GM18502 (cell line): ENCODE results near the gene SIN3B.
"Not testable (repeated sequence)": the region's sequence is repeated elsewhere in the genome, so short reads cannot be mapped to it uniquely, and the experiment has no call there.

Experiments
- ATAC-seq: cut with Tn5 transposase; IDR thresholded peaks from one replicate; pipeline ENCODE4 v1.9.1; 2021; ENCODE audit warnings: mild to moderate bottlenecking; ENCODE audit not compliant: unreplicated experiment, poor library complexity

SIN3B gene

GRCh38 chr19:16829010-16829821 lies at the start of gene SIN3B:
TSS of gene SIN3B (plus strand) at chr19:16829398. CDS start at chr19:16829421, 23 bp downstream.
- peak; percentile 75 for ATAC-seq

- ATAC-seq = no peak
These were observed 49.5 kb upstream of the SIN3B start for GRCh38 chr19:16779539-16780163.

GRCh38 chr19:16782719-16783118 lies 46.5 kb upstream of the SIN3B start:
- no peak for ATAC-seq

- ATAC-seq = no peak
These were observed 40.7 kb upstream of the SIN3B start for GRCh38 chr19:16788479-16788878.

- ATAC-seq = no peak
These were observed 40.0 kb upstream of the SIN3B start for GRCh38 chr19:16789238-16789637.

GRCh38 chr19:16790051-16790450 lies 39.1 kb upstream of the SIN3B start:
- ATAC-seq = no peak

- ATAC-seq = no peak
These were observed 37.3 kb upstream of the SIN3B start for GRCh38 chr19:16791942-16792341.

GRCh38 chr19:16794456-16795441 lies 34.4 kb upstream of the SIN3B start:
- no peak for ATAC-seq

GRCh38 chr19:16795731-16796130 lies 33.5 kb upstream of the SIN3B start:
- ATAC-seq = no peak

GRCh38 chr19:16797876-16798275 lies 31.3 kb upstream of the SIN3B start:
- no peak for ATAC-seq

- not testable (repeated sequence) for ATAC-seq
These were observed 30.9 kb upstream of the SIN3B start for GRCh38 chr19:16798326-16798725.

- no peak for ATAC-seq
These were observed 29.5 kb upstream of the SIN3B start for GRCh38 chr19:16799740-16800139.

GRCh38 chr19:16801600-16802013 lies 27.6 kb upstream of the SIN3B start:
- ATAC-seq = no peak

GRCh38 chr19:16804176-16804575 lies 25.0 kb upstream of the SIN3B start:
- ATAC-seq = no peak

- ATAC-seq = no peak
These were observed 21.5 kb upstream of the SIN3B start for GRCh38 chr19:16807549-16808284.

- no peak for ATAC-seq
These were observed 14.6 kb upstream of the SIN3B start for GRCh38 chr19:16814526-16815100.

GRCh38 chr19:16820056-16820455 lies 9.1 kb upstream of the SIN3B start:
- ATAC-seq = no peak

GRCh38 chr19:16821081-16821480 lies 8.1 kb upstream of the SIN3B start:
- ATAC-seq = no peak

- ATAC-seq = no peak
These were observed 6.5 kb upstream of the SIN3B start for GRCh38 chr19:16822648-16823047.
